Endothelial cell of umbilical vein (primary cell): ENCODE results near the gene ATG13. TPM values are rescaled to one million over a fixed set of nuclear protein-coding genes. Genes with fewer than 3 reads are reported as not detected.

ENCODE experiments used
- BruUV-seq: library from RNA; stranded (reverse); fragments of 400-500 nt; replicated peaks from 2 replicates; lab custom pipeline; 2021; lab: Mats Ljungman, UMichigan
- CTCF ChIA-PET: fragments of 300-600, 350-600 bp; sonication (Branson Sonifier 250); formaldehyde crosslinking; loops from one replicate; lab custom pipeline; 2021; ENCODE audit warnings: antibody characterized with exemption, inconsistent platforms; lab: Charles Lee
- POLR2A ChIA-PET: fragments of 300-600, 350-600 bp; sonication (Branson Sonifier 250); formaldehyde crosslinking; loops from one replicate; lab custom pipeline; 2021; ENCODE audit warnings: antibody characterized with exemption, inconsistent platforms; lab: Charles Lee
- DNase-seq: peaks from one replicate; pipeline ENCODE4 v3.0.0-alpha.2; 2011; ENCODE audit warnings: low read depth, low spot score
- FAIRE-seq: peaks from 2 replicates; lab custom pipeline; 2011; peaks lifted over from hg19 to GRCh38; lab: Jason Lieb, UNC
- H2AFZ ChIP-seq: 2 replicates; pipeline ENCODE4 v1.6.0; 2012; ENCODE audit warnings: low read depth, low read length, control low read depth, inconsistent platforms
- H3K27ac ChIP-seq: 2 replicates; pipeline ENCODE4 v1.5.1; 2011; ENCODE audit warnings: low read depth, mild to moderate bottlenecking, control low read depth, low read length, moderate library complexity; ENCODE audit not compliant: insufficient read depth
- H3K27me3 ChIP-seq, 2 experiments: 2 replicates each; pipeline versions ENCODE4 v1.6.0 to v1.6.1; 2011; ENCODE audit warnings: low read length in 2 of 2, mixed read lengths in 1 of 2; ENCODE audit not compliant: control insufficient read depth in 2 of 2, insufficient read depth in 2 of 2
- H3K36me3 ChIP-seq, 2 experiments: 2 replicates in 1 of 2; 3 replicates in 1 of 2; pipeline ENCODE4 v1.5.1; 2011; ENCODE audit warnings: low read length in 2 of 2, mild to moderate bottlenecking in 1 of 2, moderate library complexity in 1 of 2; ENCODE audit not compliant: control insufficient read depth in 2 of 2, insufficient read depth in 2 of 2; ENCODE audit errors: extremely low read depth in 1 of 2
- H3K4me1 ChIP-seq: 3 replicates; pipeline ENCODE4 v1.5.1; 2011; ENCODE audit warnings: mild to moderate bottlenecking, low read length; ENCODE audit not compliant: control insufficient read depth, insufficient read depth; ENCODE audit errors: extremely low read depth
- H3K4me2 ChIP-seq: 2 replicates; pipeline ENCODE4 v1.6.1; 2011; ENCODE audit warnings: low read length, control low read depth, mixed read lengths; ENCODE audit not compliant: insufficient read depth
- H3K4me3 ChIP-seq, 3 experiments: fragments of 200-600 bp in 1 of 3; sonication (generic), shearing (Covaris generic) in 1 of 3; replicated peaks in 1 of 3; 2 replicates each; pipeline ENCODE4 v1.5.1; 2011 to 2016; ENCODE audit warnings: control low read depth in 3 of 3, low read length in 3 of 3, mild to moderate bottlenecking in 2 of 3, inconsistent platforms in 1 of 3, low read depth in 1 of 3, moderate library complexity in 1 of 3; ENCODE audit not compliant: insufficient read depth in 1 of 3
- H3K79me2 ChIP-seq: 2 replicates; pipeline ENCODE4 v1.6.0; 2012; ENCODE audit warnings: low read length, inconsistent platforms; ENCODE audit not compliant: control insufficient read depth, insufficient read depth
- H3K9ac ChIP-seq: replicated peaks from 2 replicates; pipeline ENCODE3; 2011; ENCODE audit warnings: low read length, control low read depth; ENCODE audit not compliant: insufficient read depth; ENCODE audit errors: extremely low read depth
- H3K9me1 ChIP-seq: replicated peaks from 3 replicates; pipeline ENCODE4 v1.6.0; 2011; ENCODE audit warnings: mild to moderate bottlenecking, low read length; ENCODE audit not compliant: control insufficient read depth, insufficient read depth; ENCODE audit errors: extremely low read depth
- H3K9me3 ChIP-seq: replicated peaks from 2 replicates; pipeline ENCODE4 v1.5.1; 2012; ENCODE audit warnings: low read length, inconsistent platforms; ENCODE audit not compliant: control insufficient read depth, insufficient read depth
- H4K20me1 ChIP-seq: replicated peaks from 2 replicates; pipeline ENCODE3; 2011; ENCODE audit warnings: mild to moderate bottlenecking, low read length; ENCODE audit not compliant: control insufficient read depth, insufficient read depth; ENCODE audit errors: extremely low read depth
- CTCF ChIP-seq, 2 donors: IDR thresholded peaks; 1 replicate in 1 of 2; 2 replicates in 1 of 2; pipeline ENCODE4 v1.5.1; 2011; ENCODE audit warnings: low read length in 2 of 2, mild to moderate bottlenecking in 2 of 2, moderate library complexity in 2 of 2, control low read depth in 1 of 2, inconsistent platforms in 1 of 2, low read depth in 1 of 2; ENCODE audit not compliant: insufficient read depth in 1 of 2; ENCODE audit errors: extremely low read depth in 1 of 2
- EZH2 ChIP-seq: IDR thresholded peaks from 2 replicates; pipeline ENCODE4 v1.6.1; 2012; ENCODE audit warnings: borderline replicate concordance, low read depth, mild to moderate bottlenecking, moderate library complexity, low read length, inconsistent platforms; ENCODE audit not compliant: severe bottlenecking
- FOS ChIP-seq: IDR thresholded peaks from 2 replicates; pipeline ENCODE4 v1.6.1; 2011; ENCODE audit warnings: mild to moderate bottlenecking, low read length, moderate library complexity, borderline replicate concordance; ENCODE audit not compliant: insufficient read depth
- GATA2 ChIP-seq: IDR thresholded peaks from 2 replicates; pipeline ENCODE4 v1.7.0; 2011; ENCODE audit warnings: low read depth, mild to moderate bottlenecking, moderate library complexity, mixed read lengths, low read length; ENCODE audit not compliant: insufficient read length, insufficient read depth
- JUN ChIP-seq: IDR thresholded peaks from 2 replicates; pipeline ENCODE4 v1.6.1; 2011; ENCODE audit warnings: borderline replicate concordance, low read depth; ENCODE audit not compliant: insufficient read length, insufficient read depth
- MAX ChIP-seq: IDR thresholded peaks from 2 replicates; pipeline ENCODE4 v1.6.1; 2011; ENCODE audit not compliant: insufficient read depth, insufficient read length
- MYC ChIP-seq: IDR thresholded peaks from one replicate; pipeline ENCODE4 v1.6.1; 2011; ENCODE audit warnings: mild to moderate bottlenecking, low read depth, low read length
- POLR2A ChIP-seq: IDR thresholded peaks from 2 replicates; pipeline ENCODE4 v1.6.1; 2012; ENCODE audit warnings: low read depth, mild to moderate bottlenecking, control low read depth, low read length
- POLR2AphosphoS5 ChIP-seq: IDR thresholded peaks from 2 replicates; pipeline ENCODE4 v1.6.1; 2012; ENCODE audit warnings: low read depth, mild to moderate bottlenecking, control low read depth, low read length, moderate library complexity; ENCODE audit not compliant: insufficient read depth
- dilution Hi-C: fragments of 300-500 bp; cut with MboI; formaldehyde crosslinking; loops from one replicate; pipeline ENCODE4 v1.15.0; 2019; ENCODE audit warnings: low sequenced_read_pairs; ENCODE audit not compliant: extremely low pct_ligation_motif_present
- intact Hi-C: fragments of 100-400 bp; cut with micrococcal nuclease; formaldehyde crosslinking; loops from one replicate; pipeline ENCODE4 v1.10.0; 2022
- polyA plus RNA-seq, 4 experiments: library from polyadenylated mRNA; depleted of rRNA in 3 of 4; stranded (reverse) in 3 of 4; unstranded in 1 of 4; fragments of >200 nt; gene quantifications; 2 replicates each; pipeline versions ENCODE4 v1.2.1 to v1.2.3, GENCODE V29; 2011 to 2012; ENCODE audit warnings: missing spikeins in 1 of 4
- total RNA-seq: library from RNA; stranded (reverse); gene quantifications from 2 replicates; pipeline ENCODE4 v1.2.3, GENCODE V29; 2021

ATG13 gene
- total and polyA plus RNA-seq, 2 donors (not counting 3 experiments of a cell fraction or from before 2014, with no cell fraction given): 60.1 to 66.5 TPM

GRCh38 chr11:46697723-46698122 lies 80.4 kb downstream of the ATG13 start:
- H4K20me1 ChIP-seq: no peaks in the 10 kb centered on the region
- intact Hi-C loops: no loop called here
- BruUV-seq: no TSS peak
- H3K79me2 ChIP-seq: peaks cover 28% of the 10 kb centered on the region
- peaks cover 4 to 26% of the 10 kb centered on the region in 2 experiments for H3K36me3 ChIP-seq
- DNase-seq (no peak), FAIRE-seq (no peak)
- no peaks in the 10 kb centered on the region for H3K27me3 ChIP-seq
- H3K27ac ChIP-seq: no peak overlapping the region
- H3K4me3 ChIP-seq: no peak overlapping the region
- no peak overlapping the region for H2AFZ ChIP-seq
- H3K4me2 ChIP-seq: no peak overlapping the region
- peaks cover 5% of the 10 kb centered on the region for H3K4me1 ChIP-seq
- no peaks in the 10 kb centered on the region for H3K9me3 ChIP-seq
- dilution Hi-C loops: no loop called here
- ChIA-PET POLR2A (no interaction called here), CTCF (no interaction called here)
- no peak overlapping the region for H3K9ac ChIP-seq
- TF ChIP-seq POLR2AphosphoS5 (no peak), MAX (no peak), JUN (no peak), MYC (no peak), EZH2 (no peak), POLR2A (no peak), CTCF (IDR thresholded peaks at IDR 0.05; ENCODE audit: extremely low read depth in 1 of 2, insufficient read depth in 1 of 2, low read depth in 1 of 2, low read length in 2 of 2) (no peak), FOS (no peak), GATA2 (no peak)
- no peaks in the 10 kb centered on the region for H3K9me1 ChIP-seq
